Keratinocyte (primary cell): Measurements from ENCODE around the gene DLX6.

Experiments used
- CTCF ChIP-seq, 3 experiments: IDR thresholded peaks in 1 of 3; conservative IDR thresholded peaks in 1 of 3; optimal IDR thresholded peaks in 1 of 3; 2 replicates in 2 of 3; 3 replicates in 1 of 3; pipeline versions ENCODE3 to v1.5.1; 2011; ENCODE audit warnings: low read length in 3 of 3, mild to moderate bottlenecking in 3 of 3, moderate library complexity in 2 of 3, control low read depth in 1 of 3, inconsistent platforms in 1 of 3; ENCODE audit not compliant: insufficient read depth in 2 of 3; ENCODE audit errors: extremely low read depth in 1 of 3
- EZH2 ChIP-seq: IDR thresholded peaks from one replicate; pipeline ENCODE4 v1.6.1; 2012; ENCODE audit warnings: inconsistent platforms, mild to moderate bottlenecking, low read length, moderate library complexity

- TF ChIP-seq CTCF (optimal IDR thresholded peaks at IDR 0.05 in 1 of 3, IDR thresholded peaks at IDR 0.05 in 1 of 3, conservative IDR thresholded peaks at IDR 0.05 in 1 of 3; ENCODE audit: extremely low read depth in 1 of 3, insufficient read depth in 2 of 3, low read length in 3 of 3) (no peak), EZH2 (no peak)
Observed at GRCh38 chr7:97002555-97003261, 2.6 kb upstream of the DLX6 start.
